ENCODE results near the gene KCNH4. TPM values are rescaled to one million over a fixed set of nuclear protein-coding genes. Genes with fewer than 3 reads are reported as not detected.

KCNH4 gene
- total and polyA plus RNA-seq, 2 of the 13 experiments (the other 11 are each of a cell fraction or from before 2014, with no cell fraction given): 0.01 to 0.09 TPM

DNA sequence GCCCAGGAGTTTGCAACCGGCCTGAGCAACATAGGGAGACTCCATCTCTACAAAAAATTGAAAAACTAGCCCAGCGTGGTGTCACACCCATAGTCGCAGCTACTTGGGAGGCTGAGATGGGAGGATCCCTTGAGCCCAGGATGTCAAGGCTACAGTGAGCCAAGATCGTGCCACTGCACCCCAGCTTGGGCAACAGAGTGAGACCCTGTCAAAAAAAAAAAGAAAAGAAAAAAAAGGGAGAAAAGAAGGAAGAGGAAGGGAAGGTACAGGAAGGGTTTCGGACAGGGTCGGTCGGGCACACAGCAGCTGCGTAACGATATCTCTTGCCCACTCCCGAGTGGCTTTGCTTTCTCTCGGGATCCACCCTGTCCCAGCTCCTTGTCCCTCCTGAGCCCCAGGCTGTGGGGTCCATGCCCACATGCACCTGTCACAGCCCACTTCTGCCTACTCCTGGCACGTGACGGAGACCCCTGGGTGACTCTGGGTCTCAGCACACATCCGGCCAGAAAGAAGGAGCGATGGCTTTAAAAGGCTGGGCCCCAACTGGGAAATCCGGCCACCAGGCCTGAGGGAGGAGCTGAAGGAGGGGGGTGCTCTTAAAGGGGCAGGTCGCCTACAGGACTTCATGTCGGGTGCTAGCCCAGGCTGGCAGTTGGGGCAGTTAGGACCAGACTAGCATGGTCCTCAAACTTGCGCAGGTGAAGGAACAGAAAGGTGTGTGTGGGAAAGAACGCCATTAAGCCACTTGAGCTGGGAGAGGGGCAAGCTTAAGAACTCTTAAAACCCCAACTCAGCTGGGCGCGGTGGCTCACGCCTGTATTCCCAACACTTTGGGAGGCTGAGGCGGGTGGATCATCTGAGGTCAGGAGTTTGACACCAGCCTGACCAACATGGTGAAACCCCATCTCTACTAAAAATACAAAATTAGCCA, 13.3 kb upstream of the KCNH4 start, which contains the start of gene GHDC (continued):
- TF ChIP-seq, protein P1, sequence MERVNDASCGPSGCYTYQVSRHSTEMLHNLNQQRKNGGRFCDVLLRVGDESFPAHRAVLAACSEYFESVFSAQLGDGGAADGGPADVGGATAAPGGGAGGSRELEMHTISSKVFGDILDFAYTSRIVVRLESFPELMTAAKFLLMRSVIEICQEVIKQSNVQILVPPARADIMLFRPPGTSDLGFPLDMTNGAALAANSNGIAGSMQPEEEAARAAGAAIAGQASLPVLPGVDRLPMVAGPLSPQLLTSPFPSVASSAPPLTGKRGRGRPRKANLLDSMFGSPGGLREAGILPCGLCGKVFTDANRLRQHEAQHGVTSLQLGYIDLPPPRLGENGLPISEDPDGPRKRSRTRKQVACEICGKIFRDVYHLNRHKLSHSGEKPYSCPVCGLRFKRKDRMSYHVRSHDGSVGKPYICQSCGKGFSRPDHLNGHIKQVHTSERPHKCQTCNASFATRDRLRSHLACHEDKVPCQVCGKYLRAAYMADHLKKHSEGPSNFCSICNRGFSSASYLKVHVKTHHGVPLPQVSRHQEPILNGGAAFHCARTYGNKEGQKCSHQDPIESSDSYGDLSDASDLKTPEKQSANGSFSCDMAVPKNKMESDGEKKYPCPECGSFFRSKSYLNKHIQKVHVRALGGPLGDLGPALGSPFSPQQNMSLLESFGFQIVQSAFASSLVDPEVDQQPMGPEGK (CRISPR knock-in tag; IDR thresholded peaks at IDR 0.05): no peak
- TF ChIP-seq ZFP37 (CRISPR knock-in tag; IDR thresholded peaks at IDR 0.05; ENCODE audit: borderline replicate concordance) (peak; percentile 50; the same call in 1 of the 2 replicates), ZNF263 (CRISPR knock-in tag; IDR thresholded peaks at IDR 0.05) (peak; percentile 56; the same call in 1 of the 2 replicates), HNF4G (IDR thresholded peaks at IDR 0.05; ENCODE audit: borderline replicate concordance, low read depth, low read length) (no peak), HNF4G (CRISPR knock-in tag; IDR thresholded peaks at IDR 0.05; ENCODE audit: borderline replicate concordance, low read depth) (peak; percentile 32; the same call in 1 of the 2 replicates), MYC (CRISPR knock-in tag; IDR thresholded peaks at IDR 0.05; ENCODE audit: borderline replicate concordance) (peak; percentile 84; the same call in 1 of the 2 replicates), ZNF20 (CRISPR knock-in tag; IDR thresholded peaks at IDR 0.05) (no peak), ZMYM4 (CRISPR knock-in tag; IDR thresholded peaks at IDR 0.05) (peak; percentile 86), HNRNPLL (IDR thresholded peaks at IDR 0.05; ENCODE audit: low read depth, low read length, poor library complexity, severe bottlenecking) (peak; percentile 34), ZNF747 (CRISPR knock-in tag; IDR thresholded peaks at IDR 0.05; ENCODE audit: borderline replicate concordance) (peak; percentile 91; the same call in 1 of the 2 replicates), FOXO1 (CRISPR knock-in tag; IDR thresholded peaks at IDR 0.05) (peak; percentile 13; the same call in 1 of the 2 replicates), HOXA5 (CRISPR knock-in tag; IDR thresholded peaks at IDR 0.05) (peak; percentile 82; the same call in 1 of the 2 replicates), SRF (IDR thresholded peaks at IDR 0.05; ENCODE audit: low read depth, low read length) (peak; percentile 78), ZNF674 (CRISPR knock-in tag; IDR thresholded peaks at IDR 0.05; ENCODE audit: low read depth) (peak; percentile 81; the same call in 1 of the 2 replicates), KLF15 (CRISPR knock-in tag; IDR thresholded peaks at IDR 0.05; ENCODE audit: borderline replicate concordance) (no peak), TBX2 (CRISPR knock-in tag; IDR thresholded peaks at IDR 0.05; ENCODE audit: borderline replicate concordance) (peak; percentile 82)
- TF ChIP-seq, protein P2, sequence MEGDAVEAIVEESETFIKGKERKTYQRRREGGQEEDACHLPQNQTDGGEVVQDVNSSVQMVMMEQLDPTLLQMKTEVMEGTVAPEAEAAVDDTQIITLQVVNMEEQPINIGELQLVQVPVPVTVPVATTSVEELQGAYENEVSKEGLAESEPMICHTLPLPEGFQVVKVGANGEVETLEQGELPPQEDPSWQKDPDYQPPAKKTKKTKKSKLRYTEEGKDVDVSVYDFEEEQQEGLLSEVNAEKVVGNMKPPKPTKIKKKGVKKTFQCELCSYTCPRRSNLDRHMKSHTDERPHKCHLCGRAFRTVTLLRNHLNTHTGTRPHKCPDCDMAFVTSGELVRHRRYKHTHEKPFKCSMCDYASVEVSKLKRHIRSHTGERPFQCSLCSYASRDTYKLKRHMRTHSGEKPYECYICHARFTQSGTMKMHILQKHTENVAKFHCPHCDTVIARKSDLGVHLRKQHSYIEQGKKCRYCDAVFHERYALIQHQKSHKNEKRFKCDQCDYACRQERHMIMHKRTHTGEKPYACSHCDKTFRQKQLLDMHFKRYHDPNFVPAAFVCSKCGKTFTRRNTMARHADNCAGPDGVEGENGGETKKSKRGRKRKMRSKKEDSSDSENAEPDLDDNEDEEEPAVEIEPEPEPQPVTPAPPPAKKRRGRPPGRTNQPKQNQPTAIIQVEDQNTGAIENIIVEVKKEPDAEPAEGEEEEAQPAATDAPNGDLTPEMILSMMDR (CRISPR knock-in tag; IDR thresholded peaks at IDR 0.05): peak; percentile 39; the same call in 1 of the 2 replicates
- TF ChIP-seq, protein P3, sequence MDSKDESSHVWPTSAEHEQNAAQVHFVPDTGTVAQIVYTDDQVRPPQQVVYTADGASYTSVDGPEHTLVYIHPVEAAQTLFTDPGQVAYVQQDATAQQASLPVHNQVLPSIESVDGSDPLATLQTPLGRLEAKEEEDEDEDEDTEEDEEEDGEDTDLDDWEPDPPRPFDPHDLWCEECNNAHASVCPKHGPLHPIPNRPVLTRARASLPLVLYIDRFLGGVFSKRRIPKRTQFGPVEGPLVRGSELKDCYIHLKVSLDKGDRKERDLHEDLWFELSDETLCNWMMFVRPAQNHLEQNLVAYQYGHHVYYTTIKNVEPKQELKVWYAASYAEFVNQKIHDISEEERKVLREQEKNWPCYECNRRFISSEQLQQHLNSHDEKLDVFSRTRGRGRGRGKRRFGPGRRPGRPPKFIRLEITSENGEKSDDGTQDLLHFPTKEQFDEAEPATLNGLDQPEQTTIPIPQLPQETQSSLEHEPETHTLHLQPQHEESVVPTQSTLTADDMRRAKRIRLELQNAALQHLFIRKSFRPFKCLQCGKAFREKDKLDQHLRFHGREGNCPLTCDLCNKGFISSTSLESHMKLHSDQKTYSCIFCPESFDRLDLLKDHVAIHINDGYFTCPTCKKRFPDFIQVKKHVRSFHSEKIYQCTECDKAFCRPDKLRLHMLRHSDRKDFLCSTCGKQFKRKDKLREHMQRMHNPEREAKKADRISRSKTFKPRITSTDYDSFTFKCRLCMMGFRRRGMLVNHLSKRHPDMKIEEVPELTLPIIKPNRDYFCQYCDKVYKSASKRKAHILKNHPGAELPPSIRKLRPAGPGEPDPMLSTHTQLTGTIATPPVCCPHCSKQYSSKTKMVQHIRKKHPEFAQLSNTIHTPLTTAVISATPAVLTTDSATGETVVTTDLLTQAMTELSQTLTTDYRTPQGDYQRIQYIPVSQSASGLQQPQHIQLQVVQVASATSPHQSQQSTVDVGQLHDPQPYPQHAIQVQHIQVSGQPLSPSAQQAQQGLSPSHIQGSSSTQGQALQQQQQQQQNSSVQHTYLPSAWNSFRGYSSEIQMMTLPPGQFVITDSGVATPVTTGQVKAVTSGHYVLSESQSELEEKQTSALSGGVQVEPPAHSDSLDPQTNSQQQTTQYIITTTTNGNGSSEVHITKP (CRISPR knock-in tag; IDR thresholded peaks at IDR 0.05; ENCODE audit: low read depth): peak; percentile 80; the same call in 1 of the 2 replicates

All from HepG2 (cell line).